ENCODE data around the gene VEZT. TPM values are rescaled to one million over a fixed set of nuclear protein-coding genes. Genes with fewer than 3 reads are reported as not detected.

VEZT gene, protein sequence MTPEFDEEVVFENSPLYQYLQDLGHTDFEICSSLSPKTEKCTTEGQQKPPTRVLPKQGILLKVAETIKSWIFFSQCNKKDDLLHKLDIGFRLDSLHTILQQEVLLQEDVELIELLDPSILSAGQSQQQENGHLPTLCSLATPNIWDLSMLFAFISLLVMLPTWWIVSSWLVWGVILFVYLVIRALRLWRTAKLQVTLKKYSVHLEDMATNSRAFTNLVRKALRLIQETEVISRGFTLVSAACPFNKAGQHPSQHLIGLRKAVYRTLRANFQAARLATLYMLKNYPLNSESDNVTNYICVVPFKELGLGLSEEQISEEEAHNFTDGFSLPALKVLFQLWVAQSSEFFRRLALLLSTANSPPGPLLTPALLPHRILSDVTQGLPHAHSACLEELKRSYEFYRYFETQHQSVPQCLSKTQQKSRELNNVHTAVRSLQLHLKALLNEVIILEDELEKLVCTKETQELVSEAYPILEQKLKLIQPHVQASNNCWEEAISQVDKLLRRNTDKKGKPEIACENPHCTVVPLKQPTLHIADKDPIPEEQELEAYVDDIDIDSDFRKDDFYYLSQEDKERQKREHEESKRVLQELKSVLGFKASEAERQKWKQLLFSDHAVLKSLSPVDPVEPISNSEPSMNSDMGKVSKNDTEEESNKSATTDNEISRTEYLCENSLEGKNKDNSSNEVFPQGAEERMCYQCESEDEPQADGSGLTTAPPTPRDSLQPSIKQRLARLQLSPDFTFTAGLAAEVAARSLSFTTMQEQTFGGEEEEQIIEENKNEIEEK
- 10 to 100 TPM; 35.5 to 63.1 TPM for total RNA-seq

DNA sequence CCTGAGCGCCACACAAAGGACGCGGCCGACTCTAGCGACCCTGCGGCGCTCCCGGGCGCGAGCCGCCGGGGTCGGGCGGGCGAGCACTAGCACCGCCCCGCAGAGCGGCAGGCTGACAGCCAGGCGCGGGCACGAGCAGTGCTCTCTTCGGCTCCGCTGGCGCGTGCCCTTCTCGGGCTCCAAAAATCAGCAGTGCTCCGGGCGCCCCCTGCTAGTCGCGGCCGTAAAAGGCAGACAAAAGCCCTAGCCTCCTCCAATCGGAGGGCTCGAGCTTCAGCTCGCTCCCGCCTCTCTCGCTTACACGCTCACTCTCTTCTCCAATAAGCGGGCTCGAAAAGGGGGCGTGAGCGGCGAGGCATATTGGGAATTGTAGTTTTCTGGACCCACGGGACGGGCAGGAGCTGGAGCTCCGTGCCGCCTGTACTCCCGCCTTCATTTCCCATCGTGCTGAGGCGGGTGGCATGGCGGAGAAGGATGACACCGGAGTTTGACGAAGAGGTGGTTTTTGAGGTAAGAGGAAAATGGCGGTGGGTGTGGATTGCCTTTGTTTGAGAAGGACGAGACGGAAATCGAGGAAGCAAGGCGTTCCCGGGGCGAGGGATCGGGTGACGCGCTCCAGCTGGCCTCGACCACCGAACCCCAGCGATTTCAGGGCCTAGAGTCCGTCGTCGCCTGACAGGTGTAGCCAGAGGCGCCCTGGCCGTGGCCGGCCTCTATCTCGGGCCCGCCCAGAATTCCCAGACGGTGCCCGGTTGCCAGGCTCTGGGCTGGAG is at the start of gene VEZT, which contains the start of gene FGD6:
Gene VEZT, plus strand, starts transcription at position 431 of the 773 bp plus-strand sequence. Its CDS starts 44 bp downstream, at position 475.
Gene FGD6, minus strand, starts transcription at position 91 of the 773 bp plus-strand sequence. CDS start 227 bp downstream, outside the sequence.
- DNase-seq (ENCODE audit: low spot score in 2 of 2) (peak; percentile 93 to 98), ATAC-seq (peak; percentile 93)
- peaks cover 18 to 25% of the 10 kb centered on the region in 2 donors for H3K36me3 Mint-ChIP-seq
- H3K9me3 Mint-ChIP-seq = no peaks in the 10 kb centered on the region
- peak within 1 kb of the TSS; percentile 94 to 98 for H3K27ac Mint-ChIP-seq

DNA sequence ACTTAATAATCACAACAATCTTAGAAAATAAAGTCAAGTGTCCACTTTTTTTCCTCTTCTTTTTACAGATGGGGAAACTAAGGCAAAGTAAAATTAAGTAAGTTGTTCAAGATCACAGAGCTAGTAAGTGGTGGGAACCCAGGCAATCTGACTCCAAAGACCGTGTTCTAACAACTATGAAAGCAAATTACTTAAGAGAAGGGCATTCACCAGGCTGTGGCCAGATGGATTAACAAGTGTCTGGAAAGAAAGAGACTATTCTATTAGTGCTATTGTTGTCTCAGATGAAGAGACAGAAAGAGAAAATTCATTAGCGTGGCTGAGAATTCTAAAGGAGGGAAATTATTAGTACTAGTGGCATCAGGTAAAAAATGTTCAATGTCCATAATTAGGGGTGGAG is 48.9 kb upstream of the VEZT start:
- DNase-seq (ENCODE audit: low spot score in 2 of 2) (no peak), ATAC-seq (no peak)
- Mint-ChIP-seq H3K9me3 (no peaks in the 10 kb centered on the region), H3K27ac (no peak overlapping the region), H3K36me3 (no peaks in the 10 kb centered on the region)

DNA sequence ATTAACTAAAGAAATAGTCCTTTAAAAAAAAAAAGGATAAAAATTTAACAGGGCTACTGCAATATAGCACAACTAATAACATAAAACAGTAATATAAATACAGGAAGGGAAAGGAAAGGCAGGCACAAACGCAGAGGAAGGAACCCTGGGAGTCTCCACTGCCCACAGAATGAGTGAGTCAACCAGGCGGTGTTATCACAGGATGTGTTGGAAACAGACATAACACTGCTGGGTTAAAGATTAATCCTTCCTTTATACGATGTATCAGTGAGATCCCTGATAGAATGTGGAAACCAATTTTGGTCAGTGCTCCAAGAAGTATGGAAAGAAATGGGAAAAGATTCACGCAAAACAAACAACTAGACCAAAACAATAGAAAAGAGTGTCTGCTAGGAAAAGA is 48.2 kb upstream of the VEZT start:
- Mint-ChIP-seq H3K36me3 (no peaks in the 10 kb centered on the region), H3K27ac (no peak overlapping the region), H3K9me3 (no peaks in the 10 kb centered on the region)
- no peak for ATAC-seq
- DNase-seq (ENCODE audit: low spot score in 2 of 2) = no peak

DNA sequence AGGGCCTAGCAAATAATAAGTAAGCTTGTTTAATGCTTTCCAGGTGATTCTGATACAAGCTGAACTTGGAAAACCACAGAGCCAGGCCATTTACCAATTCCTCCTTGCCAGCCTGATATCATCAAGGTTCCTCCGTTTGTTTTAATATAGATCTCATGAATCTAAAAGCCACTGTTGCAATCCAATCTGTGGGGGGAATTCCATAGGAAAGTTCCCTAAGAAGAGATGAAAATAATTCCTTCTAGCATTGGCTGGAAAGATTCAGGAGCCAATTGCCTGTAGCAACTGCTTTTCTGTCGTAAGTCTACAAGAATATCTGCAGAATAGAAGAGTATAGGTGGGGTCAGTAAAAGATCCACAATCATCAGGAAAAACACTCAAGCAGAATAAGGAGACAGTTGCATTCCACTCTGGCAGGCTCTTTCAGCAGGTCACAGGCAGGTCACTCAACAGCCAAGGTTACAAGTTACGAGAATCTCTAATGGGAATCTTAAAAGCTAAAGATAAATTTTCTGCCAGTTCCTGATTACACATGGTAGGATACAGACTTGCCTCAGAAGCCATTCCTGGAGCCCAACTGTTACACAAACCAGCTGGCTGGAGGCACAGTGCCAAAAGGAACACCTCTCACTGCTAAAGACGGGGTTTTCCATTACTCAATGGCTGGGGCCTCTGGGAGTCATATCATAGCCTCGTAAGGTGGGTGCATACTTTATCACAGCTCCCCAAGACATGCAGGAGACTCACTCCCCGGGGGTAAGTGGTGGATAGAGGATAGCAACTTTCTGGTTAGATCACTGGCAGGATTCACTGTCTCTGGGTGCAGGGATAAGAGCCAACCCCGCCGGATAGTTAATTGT is 44.0 kb upstream of the VEZT start:
- ATAC-seq (no peak), DNase-seq (ENCODE audit: low spot score in 2 of 2) (no peak)
- H3K9me3 Mint-ChIP-seq = no peaks in the 10 kb centered on the region
- no peak overlapping the region for H3K27ac Mint-ChIP-seq
- no peaks in the 10 kb centered on the region for H3K36me3 Mint-ChIP-seq

- ATAC-seq (no peak), DNase-seq (ENCODE audit: low spot score in 2 of 2) (no peak)
- Mint-ChIP-seq H3K27ac (no peak overlapping the region), H3K9me3 (no peaks in the 10 kb centered on the region), H3K36me3 (no peaks in the 10 kb centered on the region)
Measured at GRCh38 chr12:95177201-95177768, 40.3 kb upstream of the VEZT start.

- Mint-ChIP-seq H3K36me3 (no peaks in the 10 kb centered on the region), H3K9me3 (no peaks in the 10 kb centered on the region), H3K27ac (no peak overlapping the region)
- no peak for DNase-seq (ENCODE audit: low spot score in 2 of 2)
- no peak for ATAC-seq
Measured at GRCh38 chr12:95178136-95178535, 39.5 kb upstream of the VEZT start.

- ATAC-seq = no peak
- no peak for DNase-seq (ENCODE audit: low spot score in 2 of 2)
- Mint-ChIP-seq H3K36me3 (no peaks in the 10 kb centered on the region), H3K27ac (no peak overlapping the region), H3K9me3 (no peaks in the 10 kb centered on the region)
Measured at GRCh38 chr12:95179011-95179410, 38.6 kb upstream of the VEZT start.

DNA sequence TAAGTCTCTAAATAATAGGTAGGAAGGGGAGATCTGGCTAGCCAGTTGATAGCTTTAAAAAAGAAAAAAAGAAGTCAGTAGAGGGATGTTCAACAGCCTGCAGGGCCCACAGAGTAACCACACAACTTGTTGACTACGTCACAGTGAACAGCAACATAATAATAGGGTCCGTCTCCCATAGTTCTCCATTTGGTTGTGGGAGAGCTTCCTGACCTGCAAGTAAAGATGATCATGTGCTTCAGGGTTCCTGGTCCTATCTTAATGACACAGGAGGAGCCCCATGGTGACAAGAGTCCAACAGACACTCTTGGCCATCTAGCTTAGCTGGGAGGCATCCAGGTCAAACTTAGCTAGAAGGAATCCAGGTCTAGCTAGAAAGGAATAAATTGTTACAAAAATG is 36.5 kb upstream of the VEZT start:
- ATAC-seq = no peak
- Mint-ChIP-seq H3K36me3 (no peaks in the 10 kb centered on the region), H3K9me3 (no peaks in the 10 kb centered on the region), H3K27ac (no peak overlapping the region)
- no peak for DNase-seq (ENCODE audit: low spot score in 2 of 2)

GRCh38 chr12:95182868-95183415 is 34.7 kb upstream of the VEZT start:
- DNase-seq (ENCODE audit: low spot score in 2 of 2) (no peak), ATAC-seq (peak; percentile 82 to 83)
- H3K36me3 Mint-ChIP-seq = no peaks in the 10 kb centered on the region
- H3K9me3 Mint-ChIP-seq = no peaks in the 10 kb centered on the region
- no peak overlapping the region for H3K27ac Mint-ChIP-seq

- DNase-seq (ENCODE audit: low spot score in 2 of 2) = no peak
- ATAC-seq = no peak
- Mint-ChIP-seq H3K27ac (no peak overlapping the region), H3K36me3 (no peaks in the 10 kb centered on the region), H3K9me3 (no peaks in the 10 kb centered on the region)
Measured at GRCh38 chr12:95184121-95184520, 33.5 kb upstream of the VEZT start.

DNA sequence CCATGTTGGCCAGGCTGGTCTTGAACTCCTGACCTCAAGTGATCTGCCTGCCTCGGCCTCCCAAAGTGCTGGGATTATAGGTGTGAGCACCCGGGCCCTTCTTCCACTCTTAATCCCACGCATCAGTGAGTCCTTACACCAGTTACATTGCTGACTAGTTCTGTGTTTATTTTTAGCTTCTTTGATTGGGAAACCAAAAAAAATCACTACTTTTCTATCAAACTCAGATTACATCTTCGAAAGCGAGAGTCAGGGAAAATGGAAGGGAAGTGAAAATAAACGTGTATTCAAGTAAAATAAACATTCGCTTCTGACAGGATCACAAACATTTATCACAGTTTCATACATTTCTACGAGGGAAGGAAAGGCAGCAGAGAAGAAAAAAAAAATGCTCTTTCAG is 32.5 kb upstream of the VEZT start:
- no peak for DNase-seq (ENCODE audit: low spot score in 2 of 2)
- ATAC-seq = no peak
- Mint-ChIP-seq H3K9me3 (no peaks in the 10 kb centered on the region), H3K27ac (no peak overlapping the region), H3K36me3 (no peaks in the 10 kb centered on the region)

- H3K9me3 Mint-ChIP-seq = no peaks in the 10 kb centered on the region
- H3K27ac Mint-ChIP-seq = no peak overlapping the region
- no peak for DNase-seq (ENCODE audit: low spot score in 2 of 2)
- no peaks in the 10 kb centered on the region for H3K36me3 Mint-ChIP-seq
- no peak for ATAC-seq
Measured at GRCh38 chr12:95185854-95186253, 31.8 kb upstream of the VEZT start.

- DNase-seq (ENCODE audit: low spot score in 2 of 2) (no peak), ATAC-seq (no peak)
- no peak overlapping the region for H3K27ac Mint-ChIP-seq
- no peaks in the 10 kb centered on the region for H3K36me3 Mint-ChIP-seq
- no peaks in the 10 kb centered on the region for H3K9me3 Mint-ChIP-seq
Measured at GRCh38 chr12:95187865-95188415, 29.7 kb upstream of the VEZT start.

DNA sequence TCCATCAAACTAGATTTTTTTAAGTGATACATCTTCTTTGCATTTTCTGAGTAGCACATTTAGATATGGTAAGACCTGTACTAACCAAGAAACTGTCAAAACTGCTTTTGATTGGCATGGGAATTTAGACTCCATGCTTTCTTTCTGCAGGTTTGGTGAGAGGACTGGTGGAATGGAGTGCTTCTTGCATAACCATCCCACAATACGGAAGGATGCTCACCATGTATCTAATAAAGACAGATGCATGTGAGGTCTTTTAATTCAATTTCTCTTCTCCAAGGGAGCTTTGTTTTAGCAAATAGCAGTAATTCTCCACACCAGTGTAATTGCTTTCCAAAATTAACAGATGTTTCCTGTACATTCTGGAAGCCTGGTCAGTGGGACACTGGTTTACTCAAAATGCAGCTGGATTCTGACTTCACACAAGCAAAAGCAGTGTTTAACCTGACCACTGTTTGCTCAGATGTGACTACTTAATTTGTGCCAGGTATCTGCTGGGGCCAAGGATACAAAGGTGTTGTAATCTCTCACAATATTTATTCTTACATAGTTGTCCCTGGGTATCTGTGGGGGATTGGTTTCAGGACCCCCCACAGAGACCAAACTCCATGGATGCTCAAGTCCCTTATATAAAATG is 26.4 kb upstream of the VEZT start:
- H3K9me3 Mint-ChIP-seq = no peaks in the 10 kb centered on the region
- no peaks in the 10 kb centered on the region for H3K36me3 Mint-ChIP-seq
- H3K27ac Mint-ChIP-seq = no peak overlapping the region

GRCh38 chr12:95192271-95192670 is 25.3 kb upstream of the VEZT start:
- no peak overlapping the region for H3K27ac Mint-ChIP-seq
- no peaks in the 10 kb centered on the region for H3K36me3 Mint-ChIP-seq
- H3K9me3 Mint-ChIP-seq = no peaks in the 10 kb centered on the region
- DNase-seq (ENCODE audit: low spot score in 2 of 2) = no peak
- no peak for ATAC-seq

More for the DNA sequence above, 26.4 kb upstream of the VEZT start:
- ATAC-seq (no peak), DNase-seq (ENCODE audit: low spot score in 2 of 2) (no peak)
